K562 (cell line): ENCODE measurements around the gene DMWD. TPM values are rescaled to one million over a fixed set of nuclear protein-coding genes. Genes with fewer than 3 reads are reported as not detected.

Experiments
- CCAR2 ChIP-seq: fragments of 200-400 bp; formaldehyde crosslinking; IDR thresholded peaks from 2 replicates; pipeline ENCODE4 v1.6.1; 2017; ENCODE audit warnings: mild to moderate bottlenecking, low read depth, low read length
- CHD7 ChIP-seq: fragments of 200-600 bp; sonication (generic); IDR thresholded peaks from one replicate; pipeline ENCODE4 v1.6.1; 2012; ENCODE audit warnings: mild to moderate bottlenecking, low read depth, low read length, inconsistent platforms
- FOXM1 ChIP-seq, 2 experiments: fragments of 450-650 bp in 1 of 2; sonication (generic) in 1 of 2; formaldehyde crosslinking in 1 of 2; IDR thresholded peaks; 2 replicates each; pipeline versions ENCODE4 v1.6.1 to v1.9.0; 2017 to 2022; ENCODE audit warnings: low read depth in 2 of 2, mild to moderate bottlenecking in 2 of 2, missing genetic modification reagents in 1 of 2, moderate library complexity in 1 of 2
- KLF1 ChIP-seq: fragments of 450-650 bp; IDR thresholded peaks from 2 replicates; pipeline ENCODE4 v1.6.1; 2016; ENCODE audit warnings: missing genetic modification characterization, missing compliant biosample characterization
- MCM2 ChIP-seq: fragments of 450-650 bp; IDR thresholded peaks from 2 replicates; pipeline ENCODE4 v1.6.1; 2017; ENCODE audit warnings: low read depth, mild to moderate bottlenecking
- MTA3 ChIP-seq: fragments of 450-650 bp; formaldehyde crosslinking; IDR thresholded peaks from 2 replicates; pipeline ENCODE4 v1.6.1; 2017; ENCODE audit warnings: mild to moderate bottlenecking, borderline replicate concordance
- NFXL1 ChIP-seq: fragments of 450-650 bp; formaldehyde crosslinking; IDR thresholded peaks from 2 replicates; pipeline ENCODE4 v1.4.0; 2021; ENCODE audit warnings: mild to moderate bottlenecking
- NRF1 ChIP-seq, 2 experiments: fragments of 450-650 bp; IDR thresholded peaks in 1 of 2; conservative IDR thresholded peaks in 1 of 2; 2 replicates each; pipeline ENCODE4 v1.6.1; 2014; ENCODE audit warnings: mild to moderate bottlenecking in 2 of 2
- ZNF12 ChIP-seq: sonication (generic); formaldehyde crosslinking; IDR thresholded peaks from 2 replicates; pipeline ENCODE4 v1.4.0; 2020; ENCODE audit warnings: mild to moderate bottlenecking, missing genetic modification reagents
- ZNF696 ChIP-seq: fragments of 250-450 bp; sonication (Bioruptor Pico); conservative IDR thresholded peaks from 2 replicates; pipeline ENCODE4 v1.4.0; 2020; ENCODE audit warnings: mild to moderate bottlenecking, moderate library complexity
- ZNF76 ChIP-seq: fragments of 250-450 bp; sonication (Bioruptor Pico); IDR thresholded peaks from 2 replicates; pipeline ENCODE4 v1.4.0; 2020; ENCODE audit warnings: mild to moderate bottlenecking, moderate library complexity, borderline replicate concordance
- polyA plus RNA-seq, 8 experiments: library from polyadenylated mRNA; depleted of rRNA in 4 of 8; stranded (reverse) in 5 of 8; unstranded in 3 of 8; fragments of >200 nt; fragmentation: Nextera tagmentation in 2 of 8; fragmentation: Illumina TruSeq in 1 of 8; extraction: Ambion mirVana in 2 of 8; extraction: Trizol in 1 of 8; gene quantifications; 2 replicates each; pipeline versions ENCODE4 v1.2.1 to v1.2.3, GENCODE V29; 2011 to 2014; ENCODE audit warnings: inconsistent platforms in 1 of 8, missing spikeins in 1 of 8
- total RNA-seq, 7 experiments: library from RNA; depleted of rRNA in 6 of 7; stranded (reverse); fragments of >200 nt in 6 of 7; fragmentation: Illumina TruSeq in 2 of 7; extraction: Trizol in 2 of 7; gene quantifications; 2 replicates each; pipeline versions ENCODE4 v1.2.1 to v1.2.3, GENCODE V29; 2011 to 2021; ENCODE audit warnings: low replicate concordance in 1 of 7
- TF ChIP-seq, protein P1 (sequence below), 3 experiments: fragments of 200-800 bp in 1 of 3; fragments of 250-450 bp in 1 of 3; fragments of 450-650 bp in 1 of 3; sonication (Bioruptor Pico) in 1 of 3; sonication (Bioruptor generic) in 1 of 3; formaldehyde crosslinking in 1 of 3; IDR thresholded peaks; 2 replicates each; pipeline versions ENCODE4 v1.6.1 to v1.8.0; 2016 to 2022; ENCODE audit warnings: mild to moderate bottlenecking in 2 of 3, missing genetic modification characterization in 2 of 3, missing compliant biosample characterization in 1 of 3, moderate library complexity in 1 of 3

DMWD gene
- total and polyA plus RNA-seq, 9 of the 15 experiments (the other 6 are each of a cell fraction or from before 2014, with no cell fraction given): 4.7 to 54.6 (median 19.0) TPM

DNA sequence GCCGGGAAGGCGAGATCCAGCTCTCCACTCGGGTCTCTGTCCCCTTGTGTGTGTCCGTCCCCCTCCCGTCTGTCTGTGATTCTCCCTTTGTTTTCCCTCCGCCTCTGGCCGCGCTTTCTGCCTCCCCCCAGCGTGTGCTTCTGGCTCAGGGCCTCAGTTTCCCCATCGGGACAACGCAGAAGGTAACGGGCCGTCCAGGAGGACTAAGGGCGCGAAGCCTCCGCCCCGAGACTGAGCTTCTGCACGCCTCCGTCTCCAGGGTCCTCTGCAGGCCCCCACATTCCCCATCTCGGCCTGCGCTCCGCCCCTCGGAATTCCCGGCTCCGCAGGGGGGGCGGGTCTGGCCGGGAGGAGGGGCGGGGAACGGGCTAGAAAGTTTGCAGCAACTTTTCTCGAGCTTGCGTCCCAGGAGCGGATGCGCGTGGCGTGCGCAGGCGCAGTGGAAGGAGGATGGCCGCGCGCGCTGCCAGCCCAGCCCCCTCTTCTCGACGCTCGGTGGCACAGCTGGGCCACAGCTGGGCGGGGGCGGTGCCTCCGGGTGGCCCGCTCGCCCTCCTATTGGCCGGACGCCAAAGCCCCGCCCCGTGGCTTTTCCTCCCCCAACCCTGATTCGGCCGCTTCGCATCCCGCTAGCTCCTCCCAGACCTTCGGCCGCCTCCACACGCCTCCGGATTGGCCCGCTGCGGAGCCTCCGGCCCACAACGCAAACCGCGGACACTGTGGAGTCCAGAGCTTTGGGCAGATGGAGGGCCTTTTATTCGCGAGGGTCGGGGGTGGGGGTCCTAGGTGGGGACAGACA is 23.5 kb downstream of the DMWD start, which contains the start of gene SIX5 (continued):
- TF ChIP-seq CHD7: no peak
- TF ChIP-seq, protein P1, sequence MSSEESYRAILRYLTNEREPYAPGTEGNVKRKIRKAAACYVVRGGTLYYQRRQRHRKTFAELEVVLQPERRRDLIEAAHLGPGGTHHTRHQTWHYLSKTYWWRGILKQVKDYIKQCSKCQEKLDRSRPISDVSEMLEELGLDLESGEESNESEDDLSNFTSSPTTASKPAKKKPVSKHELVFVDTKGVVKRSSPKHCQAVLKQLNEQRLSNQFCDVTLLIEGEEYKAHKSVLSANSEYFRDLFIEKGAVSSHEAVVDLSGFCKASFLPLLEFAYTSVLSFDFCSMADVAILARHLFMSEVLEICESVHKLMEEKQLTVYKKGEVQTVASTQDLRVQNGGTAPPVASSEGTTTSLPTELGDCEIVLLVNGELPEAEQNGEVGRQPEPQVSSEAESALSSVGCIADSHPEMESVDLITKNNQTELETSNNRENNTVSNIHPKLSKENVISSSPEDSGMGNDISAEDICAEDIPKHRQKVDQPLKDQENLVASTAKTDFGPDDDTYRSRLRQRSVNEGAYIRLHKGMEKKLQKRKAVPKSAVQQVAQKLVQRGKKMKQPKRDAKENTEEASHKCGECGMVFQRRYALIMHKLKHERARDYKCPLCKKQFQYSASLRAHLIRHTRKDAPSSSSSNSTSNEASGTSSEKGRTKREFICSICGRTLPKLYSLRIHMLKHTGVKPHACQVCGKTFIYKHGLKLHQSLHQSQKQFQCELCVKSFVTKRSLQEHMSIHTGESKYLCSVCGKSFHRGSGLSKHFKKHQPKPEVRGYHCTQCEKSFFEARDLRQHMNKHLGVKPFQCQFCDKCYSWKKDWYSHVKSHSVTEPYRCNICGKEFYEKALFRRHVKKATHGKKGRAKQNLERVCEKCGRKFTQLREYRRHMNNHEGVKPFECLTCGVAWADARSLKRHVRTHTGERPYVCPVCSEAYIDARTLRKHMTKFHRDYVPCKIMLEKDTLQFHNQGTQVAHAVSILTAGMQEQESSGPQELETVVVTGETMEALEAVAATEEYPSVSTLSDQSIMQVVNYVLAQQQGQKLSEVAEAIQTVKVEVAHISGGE (CRISPR knock-in tag; IDR thresholded peaks at IDR 0.05): no peak
- TF ChIP-seq MCM2: no peak
- TF ChIP-seq CCAR2: no peak
- no peak for TF ChIP-seq NFXL1 (CRISPR knock-in tag)
- peak; percentile 82; the same call in 1 of the 2 replicates for TF ChIP-seq MTA3
- no peak for TF ChIP-seq KLF1 (tag)
- TF ChIP-seq ZNF696 (CRISPR knock-in tag): no peak
- no peak; the same call in 1 of the 2 replicates for TF ChIP-seq ZNF76 (CRISPR knock-in tag)
- no peak for TF ChIP-seq ZNF12
- 0 out of 2 replicates have a peak, but pooled peaks have one; percentile 15 for TF ChIP-seq FOXM1 (IDR thresholded peaks at IDR 0.05; ENCODE audit: low read depth)
- TF ChIP-seq FOXM1 (CRISPR knock-in tag; IDR thresholded peaks at IDR 0.05; ENCODE audit: low read depth): no peak
- peak; percentile 99 for TF ChIP-seq NRF1 (conservative IDR thresholded peaks at IDR 0.05 in 1 of 2, IDR thresholded peaks at IDR 0.05 in 1 of 2)
